PC-9 (cell line): ENCODE measurements around the gene CSE1L. TPM values are rescaled to one million over a fixed set of nuclear protein-coding genes. Genes with fewer than 3 reads are reported as not detected.

ENCODE experiments used
- BruUV-seq: library from RNA; stranded (reverse); fragments of 400-500 nt; replicated peaks from 2 replicates; lab custom pipeline; 2021; lab: Mats Ljungman, UMichigan
- CTCF ChIA-PET: fragments of 300-600 bp; sonication (Branson Sonifier 250); formaldehyde crosslinking; loops from one replicate; lab custom pipeline; 2022; ENCODE audit warnings: antibody characterized with exemption; lab: Charles Lee
- POLR2A ChIA-PET: fragments of 300-600 bp; sonication (Branson Sonifier 250); formaldehyde crosslinking; loops from one replicate; lab custom pipeline; 2022; ENCODE audit warnings: antibody characterized with exemption; ENCODE audit not compliant: unreplicated experiment; lab: Charles Lee
- DNase-seq, 2 experiments: peaks; one replicate each; pipeline versions ENCODE4 v3.0.0 to v3.0.0-alpha.2; 2015 to 2022; ENCODE audit warnings: mixed read lengths in 1 of 2
- H2AFZ ChIP-seq: fragments of 200-600 bp; sonication (generic); 2 replicates; pipeline ENCODE4 v1.8.1; 2017; ENCODE audit warnings: antibody characterized with exemption
- H3F3A ChIP-seq: fragments of 200-600 bp; sonication (generic); 2 replicates; pipeline ENCODE4 v1.8.1; 2017; ENCODE audit warnings: antibody characterized with exemption, mild to moderate bottlenecking, low read depth; ENCODE audit not compliant: insufficient read depth
- H3K27ac ChIP-seq: fragments of 200-600 bp; sonication (generic); 2 replicates; pipeline ENCODE4 v1.6.1; 2016; ENCODE audit warnings: mixed run types
- H3K27me3 ChIP-seq: fragments of 200-600 bp; sonication (generic); 2 replicates; pipeline ENCODE4 v1.6.1; 2016; ENCODE audit warnings: low read depth, mixed run types; ENCODE audit not compliant: insufficient read depth
- H3K36me3 ChIP-seq: fragments of 200-600 bp; sonication (generic); 2 replicates; pipeline ENCODE4 v1.6.1; 2016; ENCODE audit warnings: low read depth, mixed run types
- H3K4me1 ChIP-seq: fragments of 200-600 bp; sonication (generic); replicated peaks from 2 replicates; pipeline ENCODE4 v1.6.1; 2016; ENCODE audit warnings: mixed run types; ENCODE audit not compliant: insufficient read depth
- H3K4me2 ChIP-seq: fragments of 200-600 bp; sonication (generic); 2 replicates; pipeline ENCODE4 v1.6.1; 2017; ENCODE audit warnings: mixed run types
- H3K4me3 ChIP-seq: fragments of 200-600 bp; sonication (generic); 2 replicates; pipeline ENCODE4 v1.6.1; 2016; ENCODE audit warnings: mixed run types
- H3K79me2 ChIP-seq: fragments of 200-600 bp; sonication (generic); 2 replicates; pipeline ENCODE4 v1.6.1; 2017; ENCODE audit warnings: low read depth, mixed run types
- H3K9me2 ChIP-seq: fragments of 200-600 bp; sonication (generic); 2 replicates; pipeline ENCODE4 v1.8.1; 2017; ENCODE audit warnings: mild to moderate bottlenecking; ENCODE audit not compliant: insufficient read depth
- H3K9me3 ChIP-seq: fragments of 200-600 bp; sonication (generic); 2 replicates; pipeline ENCODE4 v1.8.1; 2016; ENCODE audit warnings: low read depth; ENCODE audit not compliant: insufficient read depth
- H4K20me1 ChIP-seq: fragments of 200-600 bp; sonication (generic); 2 replicates; pipeline ENCODE4 v1.8.1; 2017; ENCODE audit not compliant: insufficient read depth
- CTCF ChIP-seq: fragments of 200-600 bp; sonication (generic); conservative IDR thresholded peaks from 2 replicates; pipeline ENCODE4 v1.6.1; 2017; ENCODE audit warnings: mixed run types, antibody characterized with exemption, mild to moderate bottlenecking, moderate library complexity
- EZH2 ChIP-seq: fragments of 200-600 bp; sonication (generic); IDR thresholded peaks from 2 replicates; pipeline ENCODE4 v1.8.0; 2017; ENCODE audit warnings: antibody characterized with exemption, low read depth
- intact Hi-C: fragments of 100-400 bp; cut with micrococcal nuclease; formaldehyde crosslinking; loops from one replicate; pipeline ENCODE4 v1.10.0; 2022; ENCODE audit not compliant: unreplicated experiment
- total RNA-seq: library from RNA; stranded (reverse); gene quantifications from 2 replicates; pipeline ENCODE4 v1.2.3, GENCODE V29; 2021

Gene CSE1L
- total RNA-seq, 1 experiment from 2014 or later = 132 TPM

- Histone ChIP-seq H3K9me2 (no peaks in the 10 kb centered on the region), H3K4me1 (no peaks in the 10 kb centered on the region), H3K79me2 (peaks cover 6% of the 10 kb centered on the region; the same call in 1 of the 2 replicates), H3K4me2 (no peak overlapping the region), H3K9me3 (no peaks in the 10 kb centered on the region), H3K36me3 (peaks cover 18% of the 10 kb centered on the region), H4K20me1 (peaks cover 17% of the 10 kb centered on the region), H3K27ac (no peak overlapping the region), H2AFZ (no peak overlapping the region), H3K27me3 (no peaks in the 10 kb centered on the region), H3F3A (peaks cover 16% of the 10 kb centered on the region; the same call in 1 of the 2 replicates), H3K4me3 (no peak overlapping the region)
- no TSS peak for BruUV-seq
- ChIA-PET CTCF (interaction anchor here (0.7 kb wide), 1 partner anchor 105 kb away, joined by 5 read pairs; no protein-coding TSS in a partner anchor), POLR2A (interaction anchor here (0.7 kb wide), 1 partner anchor 287 kb away, joined by 9 read pairs; no protein-coding TSS in a partner anchor)
- DNase-seq = no peak
- TF ChIP-seq CTCF = no peak
- no peak for TF ChIP-seq EZH2
- intact Hi-C loops = no loop called here
Measured at GRCh38 chr20:49140834-49141233, 94.7 kb downstream of the CSE1L start.

Other genes with a start within 250 kb of the CSE1L start
- 3.3 and 4.3 TPM in 2 replicates for gene PREX1, start 218.3 kb upstream of the CSE1L start, total RNA-seq
- gene ARFGEF2, start 124.6 kb upstream of the CSE1L start, total RNA-seq = 39.9 and 47.0 TPM in 2 replicates
- gene STAU1, start 142.0 kb downstream of the CSE1L start, total RNA-seq = 127 and 153 TPM in 2 replicates
- gene DDX27, start 173.1 kb downstream of the CSE1L start, total RNA-seq = 50.6 and 64.4 TPM in 2 replicates
- 24.1 and 29.7 TPM in 2 replicates for gene ZNFX1, start 231.7 kb downstream of the CSE1L start, total RNA-seq